VCaP (cell line): Measurements from ENCODE around the gene MYO1F.
"Not testable (repeated sequence)": the region's sequence is repeated elsewhere in the genome, so short reads cannot be mapped to it uniquely, and the experiment has no call there.

ENCODE experiments used
- H3K27ac ChIP-seq: fragments of 450-650 bp; 2 replicates; pipeline ENCODE4 v1.5.1; 2017
- CTCF ChIP-seq: fragments of 450-650 bp; conservative IDR thresholded peaks from 2 replicates; pipeline ENCODE4 v1.5.1; 2017; ENCODE audit warnings: mild to moderate bottlenecking, moderate library complexity

The MYO1F gene

GRCh38 chr19:8558325-8558724, 18.9 kb downstream of the MYO1F start:
- no peak for TF ChIP-seq CTCF
- no peak overlapping the region for H3K27ac ChIP-seq

- no peak overlapping the region for H3K27ac ChIP-seq
- no peak for TF ChIP-seq CTCF
These were observed 19.5 kb downstream of the MYO1F start for GRCh38 chr19:8557642-8558238.

DNA sequence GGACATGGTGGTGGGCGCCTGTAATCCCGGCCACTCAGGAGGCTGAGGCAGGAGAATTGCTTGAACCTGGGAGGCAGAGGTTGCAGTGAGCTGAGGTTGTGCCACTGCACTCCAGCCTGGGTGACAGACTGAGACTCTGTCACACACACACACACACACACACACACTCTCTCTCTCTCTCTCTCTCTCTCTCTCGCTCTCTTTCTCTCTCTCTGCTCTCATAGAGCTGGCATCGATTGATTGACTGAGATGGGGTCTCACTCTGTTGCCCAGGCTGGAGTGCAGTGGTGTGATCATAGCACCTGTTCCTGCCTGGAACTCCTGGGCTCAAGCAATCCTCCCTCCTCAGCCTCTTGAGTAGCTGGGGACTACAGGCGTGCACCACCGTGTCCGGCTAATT, 23.5 kb downstream of the MYO1F start:
- H3K27ac ChIP-seq: not testable (repeated sequence)

DNA sequence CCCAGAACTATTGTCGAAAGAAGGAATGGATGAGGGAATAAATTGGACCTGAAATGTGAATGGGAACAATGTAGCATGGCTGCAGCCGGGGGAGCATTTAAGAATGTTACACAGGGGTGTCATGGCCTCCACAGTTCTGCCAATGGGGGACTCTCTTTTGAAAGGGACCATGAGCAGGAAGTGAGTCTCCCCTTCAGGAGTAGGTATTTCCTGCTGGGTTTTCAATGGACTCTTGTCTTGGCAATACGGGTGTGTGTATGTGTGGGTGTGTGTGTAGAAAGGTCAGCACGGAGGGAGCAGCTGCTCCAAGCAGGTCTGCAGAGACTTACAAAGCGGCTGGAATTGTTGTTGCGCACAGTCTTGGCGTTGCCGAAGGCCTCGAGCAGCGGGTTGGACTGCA, 24.4 kb downstream of the MYO1F start:
- no peak for TF ChIP-seq CTCF
- no peak overlapping the region for H3K27ac ChIP-seq

DNA sequence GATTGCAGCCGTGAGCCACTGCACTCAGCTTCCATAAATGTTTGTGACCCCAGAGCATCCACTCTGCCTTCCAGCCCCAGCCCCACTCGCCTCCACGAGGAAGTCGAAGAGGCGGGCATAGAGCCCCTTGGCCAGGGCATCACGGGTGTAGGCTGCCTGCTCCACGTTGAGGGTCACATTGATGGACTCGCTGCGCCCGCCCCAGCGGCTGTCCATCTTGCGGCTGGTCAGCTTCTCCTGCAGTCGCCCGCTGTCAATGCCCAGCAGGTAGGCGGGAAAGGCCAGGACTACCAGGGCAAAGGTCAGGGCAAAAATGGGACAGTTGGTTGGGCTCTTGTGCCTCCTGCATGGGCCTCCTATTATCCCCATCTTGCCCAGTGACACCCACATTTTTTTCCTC, 27.2 kb downstream of the MYO1F start:
- no peak for TF ChIP-seq CTCF

DNA sequence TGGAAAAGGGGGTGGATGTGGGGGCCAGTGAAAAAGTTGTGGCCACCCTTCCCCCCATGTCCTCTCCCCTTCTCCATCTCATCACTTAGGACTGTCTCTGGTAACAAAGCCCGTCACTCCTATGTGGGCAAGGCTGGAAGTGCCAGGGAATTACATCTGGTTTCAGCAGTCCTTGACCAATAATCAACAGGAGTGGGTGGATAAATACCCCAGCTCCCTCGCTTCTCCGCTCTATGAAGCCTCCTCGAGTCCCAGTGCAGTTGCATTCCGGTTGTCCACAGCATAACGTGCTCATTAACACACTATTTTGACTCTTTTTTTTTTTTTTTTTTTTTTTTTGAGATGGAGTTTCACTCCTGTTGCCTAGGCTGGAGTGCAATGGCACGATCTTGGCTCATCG, 31.5 kb downstream of the MYO1F start:
- H3K27ac ChIP-seq: no peak overlapping the region
- no peak for TF ChIP-seq CTCF

More for the DNA sequence above, 27.2 kb downstream of the MYO1F start:
- no peak overlapping the region for H3K27ac ChIP-seq

DNA sequence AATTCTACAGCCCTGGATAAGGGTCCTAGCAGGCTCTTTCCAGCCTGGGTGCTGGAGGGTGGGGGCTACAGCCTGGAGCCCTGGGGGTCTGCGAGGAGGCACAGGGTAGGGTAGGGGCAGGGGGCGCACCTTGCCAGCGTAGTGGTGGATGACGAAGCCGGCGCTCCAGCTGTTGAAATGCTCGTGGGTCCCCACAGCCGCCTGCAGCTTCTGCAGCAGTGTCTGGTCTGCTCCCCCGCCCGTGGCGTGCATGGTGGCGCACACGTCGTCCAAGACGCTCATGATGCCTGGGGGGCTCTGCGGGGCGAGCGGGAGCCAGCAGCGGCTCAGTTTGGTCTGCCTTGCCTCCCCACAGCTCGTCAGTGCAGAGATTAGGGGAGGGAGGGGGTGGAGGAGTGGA, 33.1 kb downstream of the MYO1F start:
- no peak for TF ChIP-seq CTCF
- H3K27ac ChIP-seq: no peak overlapping the region

GRCh38 chr19:8539621-8540149, 37.6 kb downstream of the MYO1F start:
- no peak for TF ChIP-seq CTCF
- no peak overlapping the region for H3K27ac ChIP-seq
